Neural progenitor cell (in vitro differentiated cells): Measurements from ENCODE around the gene ALKBH1. TPM values are rescaled to one million over a fixed set of nuclear protein-coding genes. Genes with fewer than 3 reads are reported as not detected.

Source experiments
- DNase-seq: peaks from one replicate; pipeline ENCODE4 v3.0.0-alpha.2; 2016; ENCODE audit warnings: low spot score
- H2AFZ ChIP-seq: fragments of 200-600 bp; sonication (generic); replicated peaks from 2 replicates; pipeline ENCODE4 v1.6.1; 2016; ENCODE audit warnings: antibody characterized with exemption
- H3F3A ChIP-seq: fragments of 200-600 bp; sonication (generic); 2 replicates; pipeline ENCODE4 v1.6.1; 2016; ENCODE audit warnings: antibody characterized with exemption, low read depth
- H3K27ac ChIP-seq: fragments of 200-600 bp; sonication (generic); 2 replicates; pipeline ENCODE4 v1.5.1; 2016; ENCODE audit warnings: mild to moderate bottlenecking
- H3K27me3 ChIP-seq: fragments of 200-600 bp; sonication (generic); 2 replicates; pipeline ENCODE4 v1.6.1; 2016; ENCODE audit warnings: mild to moderate bottlenecking, moderate library complexity
- H3K36me3 ChIP-seq: fragments of 200-600 bp; sonication (generic); 2 replicates; pipeline ENCODE4 v1.5.1; 2016
- H3K4me1 ChIP-seq: fragments of 200-600 bp; sonication (generic); 2 replicates; pipeline ENCODE4 v1.6.1; 2016; ENCODE audit warnings: mixed run types
- H3K4me2 ChIP-seq: fragments of 200-600 bp; sonication (generic); 2 replicates; pipeline ENCODE4 v1.6.1; 2016
- H3K4me3 ChIP-seq: fragments of 200-600 bp; sonication (generic); 2 replicates; pipeline ENCODE4 v1.5.1; 2016
- H3K79me2 ChIP-seq: fragments of 200-600 bp; sonication (generic); 2 replicates; pipeline ENCODE4 v1.6.1; 2016; ENCODE audit warnings: low read depth
- H3K9ac ChIP-seq: fragments of 200-600 bp; sonication (generic); 2 replicates; pipeline ENCODE4 v1.6.1; 2016
- H3K9me3 ChIP-seq: fragments of 200-600 bp; sonication (generic); 2 replicates; pipeline ENCODE4 v1.5.1; 2016; ENCODE audit warnings: low read depth
- H4K20me1 ChIP-seq: fragments of 200-600 bp; sonication (generic); 2 replicates; pipeline ENCODE4 v1.6.1; 2016; ENCODE audit warnings: low read depth
- H3K27ac Mint-ChIP-seq: 3 replicates; pipeline ENCODE4 v1.8.0; 2021; ENCODE audit warnings: mixed read lengths
- H3K27me3 Mint-ChIP-seq: 2 replicates; pipeline ENCODE4 v1.8.0; 2022; ENCODE audit warnings: low read depth, mild to moderate bottlenecking, inconsistent platforms, moderate library complexity, mixed read lengths; ENCODE audit not compliant: insufficient read depth
- H3K36me3 Mint-ChIP-seq: 3 replicates; pipeline ENCODE4 v1.8.0; 2021; ENCODE audit warnings: mixed read lengths
- H3K4me1 Mint-ChIP-seq: 3 replicates; pipeline ENCODE4 v1.8.0; 2021; ENCODE audit warnings: mixed read lengths
- H3K4me3 Mint-ChIP-seq: 3 replicates; pipeline ENCODE4 v1.8.0; 2021; ENCODE audit warnings: mild to moderate bottlenecking, moderate library complexity, mixed read lengths
- H3K9me3 Mint-ChIP-seq: 3 replicates; pipeline ENCODE4 v1.8.0; 2020; ENCODE audit warnings: mixed read lengths
- EZH2 ChIP-seq: fragments of 200-600 bp; sonication (generic); IDR thresholded peaks from 2 replicates; pipeline ENCODE4 v1.6.1; 2017; ENCODE audit warnings: antibody characterized with exemption, mild to moderate bottlenecking, moderate library complexity
- EZH2phosphoT487 ChIP-seq: fragments of 200-600 bp; sonication (generic); IDR thresholded peaks from 2 replicates; pipeline ENCODE4 v1.6.1; 2017; ENCODE audit warnings: antibody characterized with exemption
- total RNA-seq: library from RNA; depleted of rRNA; stranded (reverse); fragments of >200 nt; gene quantifications from 2 replicates; pipeline ENCODE4 v1.2.3, GENCODE V29; 2015; ENCODE audit warnings: low replicate concordance
- TF ChIP-seq, protein P1 (sequence below): fragments of 200-600 bp; sonication (generic); IDR thresholded peaks from 2 replicates; pipeline ENCODE4 v1.5.1; 2017; ENCODE audit warnings: antibody characterized with exemption, mild to moderate bottlenecking

ALKBH1 gene
- total RNA-seq, 1 donor from 2014 or later: 19.2 TPM

DNA sequence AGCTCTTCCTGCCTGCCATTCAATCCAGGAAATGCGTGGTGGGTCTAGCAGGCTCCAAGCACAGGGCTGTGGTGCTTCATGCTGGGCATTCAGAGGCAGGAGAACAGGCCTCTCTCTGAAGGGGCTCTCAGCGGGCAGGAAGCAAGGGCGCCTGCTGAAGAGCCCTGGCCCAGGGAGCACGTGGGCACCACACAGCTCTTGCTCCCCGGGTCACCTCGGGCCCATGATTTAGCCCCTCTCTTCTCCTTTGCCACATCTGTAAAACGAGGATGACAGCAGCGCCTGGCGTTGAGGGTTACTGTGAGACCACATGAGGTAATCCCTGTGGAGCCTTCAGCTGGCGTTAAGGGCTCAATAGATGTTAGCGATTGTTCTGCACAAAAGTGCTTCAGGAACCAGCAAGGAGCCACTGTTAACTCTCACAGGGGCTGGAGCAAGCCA lies 53.8 kb downstream of the ALKBH1 start:
- H3K27me3 ChIP-seq: no peaks in the 10 kb centered on the region
- no peak overlapping the region for H2AFZ ChIP-seq
- Mint-ChIP-seq H3K4me3 (no peak overlapping the region), H3K9me3 (no peaks in the 10 kb centered on the region), H3K36me3 (no peaks in the 10 kb centered on the region), H3K27me3 (peaks cover 5% of the 10 kb centered on the region), H3K27ac (peak overlapping the region; percentile 89), H3K4me1 (peaks cover 26% of the 10 kb centered on the region)
- no peaks in the 10 kb centered on the region for H3K79me2 ChIP-seq
- no peaks in the 10 kb centered on the region for H4K20me1 ChIP-seq
- no peak overlapping the region for H3K9ac ChIP-seq
- no peak overlapping the region for H3K27ac ChIP-seq
- peak; percentile 85 for DNase-seq
- H3K4me1 ChIP-seq: peaks cover 14% of the 10 kb centered on the region
- peak overlapping the region; percentile 72 for H3K4me2 ChIP-seq
- H3K9me3 ChIP-seq: no peaks in the 10 kb centered on the region
- H3K36me3 ChIP-seq: no peaks in the 10 kb centered on the region
- TF ChIP-seq EZH2 (peak; percentile 22), EZH2phosphoT487 (no peak)
- peaks cover 19% of the 10 kb centered on the region for H3F3A ChIP-seq
- peak overlapping the region; percentile 4 for H3K4me3 ChIP-seq

DNA sequence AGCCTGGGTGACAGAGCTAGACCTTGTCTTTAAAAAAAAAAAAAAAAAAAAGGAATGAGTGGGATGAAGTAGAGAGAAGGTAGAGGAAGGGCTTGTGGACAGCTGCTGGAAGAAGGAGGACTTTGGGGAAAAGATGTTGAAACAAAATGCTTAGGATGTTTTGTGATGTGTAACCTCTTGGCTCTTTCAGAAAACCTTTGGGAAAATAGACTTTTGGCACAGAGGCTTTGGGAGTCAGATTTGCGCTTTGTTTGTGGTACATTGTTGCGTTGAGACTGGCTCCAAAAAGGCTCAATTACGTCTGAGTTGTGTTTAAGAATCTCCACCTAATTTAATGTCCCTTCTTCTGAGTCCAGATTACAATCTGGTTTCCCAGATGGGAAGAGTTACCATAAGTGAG lies 58.5 kb downstream of the ALKBH1 start:
- no peaks in the 10 kb centered on the region for H3K9me3 ChIP-seq
- no peak overlapping the region for H3K9ac ChIP-seq
- H3K4me1 ChIP-seq: peaks cover 10% of the 10 kb centered on the region
- H2AFZ ChIP-seq: no peak overlapping the region
- Mint-ChIP-seq H3K4me1 (peaks cover 9% of the 10 kb centered on the region), H3K27me3 (peaks cover 5% of the 10 kb centered on the region), H3K9me3 (no peaks in the 10 kb centered on the region), H3K27ac (no peak overlapping the region), H3K4me3 (no peak overlapping the region), H3K36me3 (no peaks in the 10 kb centered on the region)
- H3K36me3 ChIP-seq: no peaks in the 10 kb centered on the region
- no peaks in the 10 kb centered on the region for H3K27me3 ChIP-seq
- no peak overlapping the region for H3K4me3 ChIP-seq
- no peak overlapping the region for H3K4me2 ChIP-seq
- DNase-seq: no peak
- no peak for TF ChIP-seq EZH2phosphoT487
- TF ChIP-seq, protein P1, sequence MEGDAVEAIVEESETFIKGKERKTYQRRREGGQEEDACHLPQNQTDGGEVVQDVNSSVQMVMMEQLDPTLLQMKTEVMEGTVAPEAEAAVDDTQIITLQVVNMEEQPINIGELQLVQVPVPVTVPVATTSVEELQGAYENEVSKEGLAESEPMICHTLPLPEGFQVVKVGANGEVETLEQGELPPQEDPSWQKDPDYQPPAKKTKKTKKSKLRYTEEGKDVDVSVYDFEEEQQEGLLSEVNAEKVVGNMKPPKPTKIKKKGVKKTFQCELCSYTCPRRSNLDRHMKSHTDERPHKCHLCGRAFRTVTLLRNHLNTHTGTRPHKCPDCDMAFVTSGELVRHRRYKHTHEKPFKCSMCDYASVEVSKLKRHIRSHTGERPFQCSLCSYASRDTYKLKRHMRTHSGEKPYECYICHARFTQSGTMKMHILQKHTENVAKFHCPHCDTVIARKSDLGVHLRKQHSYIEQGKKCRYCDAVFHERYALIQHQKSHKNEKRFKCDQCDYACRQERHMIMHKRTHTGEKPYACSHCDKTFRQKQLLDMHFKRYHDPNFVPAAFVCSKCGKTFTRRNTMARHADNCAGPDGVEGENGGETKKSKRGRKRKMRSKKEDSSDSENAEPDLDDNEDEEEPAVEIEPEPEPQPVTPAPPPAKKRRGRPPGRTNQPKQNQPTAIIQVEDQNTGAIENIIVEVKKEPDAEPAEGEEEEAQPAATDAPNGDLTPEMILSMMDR: no peak
- TF ChIP-seq EZH2: no peak
- H3F3A ChIP-seq: peaks cover 13% of the 10 kb centered on the region
- H3K79me2 ChIP-seq: no peaks in the 10 kb centered on the region
- no peak overlapping the region for H3K27ac ChIP-seq
- no peaks in the 10 kb centered on the region for H4K20me1 ChIP-seq

DNA sequence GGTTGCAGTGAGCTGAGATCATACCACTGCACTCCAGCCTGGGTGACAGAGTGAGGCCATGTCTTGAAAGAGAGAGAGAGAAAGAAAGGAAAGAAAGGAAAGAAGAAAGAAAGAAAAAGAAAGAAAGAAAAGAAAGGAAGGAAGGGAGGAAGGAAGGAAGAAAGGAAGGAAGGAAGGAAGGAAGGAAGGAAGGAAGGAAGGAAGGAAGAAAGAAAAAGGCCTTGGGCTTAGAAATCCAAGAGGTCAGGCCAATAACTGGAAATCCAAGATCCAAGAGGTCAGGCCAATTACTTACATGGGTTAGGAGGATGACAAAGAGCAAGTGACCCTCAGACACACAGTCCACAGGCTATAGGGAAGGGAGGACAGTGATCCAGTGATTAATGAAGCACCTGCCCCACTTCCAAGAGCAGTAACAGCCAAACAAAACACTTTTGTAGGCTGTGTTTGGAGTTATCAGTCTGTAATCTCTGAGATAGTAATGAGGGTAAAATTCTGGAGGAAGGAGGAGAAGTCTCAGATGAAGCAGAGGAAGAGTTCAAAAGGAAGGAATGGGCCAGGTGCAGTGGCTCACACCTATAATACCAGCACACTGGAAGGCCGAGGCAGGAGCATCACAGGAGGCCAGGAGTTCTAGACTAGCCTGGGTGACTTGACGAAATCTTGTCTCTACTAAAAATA lies 59.2 kb downstream of the ALKBH1 start:
- Histone ChIP-seq H3K27me3 (no peaks in the 10 kb centered on the region), H3K4me1 (peaks cover 3% of the 10 kb centered on the region), H3K4me3 (no peak overlapping the region), H3K4me2 (no peak overlapping the region), H3K9ac (no peak overlapping the region), H2AFZ (no peak overlapping the region), H4K20me1 (no peaks in the 10 kb centered on the region), H3K9me3 (no peaks in the 10 kb centered on the region), H3K36me3 (no peaks in the 10 kb centered on the region), H3F3A (peaks cover 6% of the 10 kb centered on the region), H3K27ac (no peak overlapping the region), H3K79me2 (no peaks in the 10 kb centered on the region)
- TF ChIP-seq, protein P1: no peak
- no peak for TF ChIP-seq EZH2phosphoT487
- TF ChIP-seq EZH2: no peak
- Mint-ChIP-seq H3K4me1 (peaks cover 4% of the 10 kb centered on the region), H3K9me3 (no peaks in the 10 kb centered on the region), H3K27me3 (peaks cover 5% of the 10 kb centered on the region), H3K27ac (no peak overlapping the region), H3K36me3 (no peaks in the 10 kb centered on the region), H3K4me3 (no peak overlapping the region)
- no peak for DNase-seq

DNA sequence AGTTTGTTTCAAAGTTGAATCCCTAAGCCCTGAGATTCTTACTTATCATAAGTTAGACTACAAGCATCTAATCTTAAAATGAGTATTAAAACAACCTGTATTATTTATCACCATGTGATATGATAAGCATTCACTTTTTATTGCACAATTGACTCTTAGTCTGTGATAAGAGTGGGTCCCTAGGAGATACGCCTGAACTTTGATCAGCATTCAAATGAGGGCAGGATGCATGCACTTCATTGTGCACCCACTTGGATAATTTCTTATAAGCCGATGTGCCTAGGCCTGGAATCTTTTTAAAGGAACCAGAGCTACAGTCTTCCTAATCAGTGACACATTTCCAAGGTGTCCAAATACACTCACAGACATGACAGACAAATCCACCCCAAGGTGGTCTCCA lies 60.0 kb downstream of the ALKBH1 start:
- H3K27me3 ChIP-seq: no peaks in the 10 kb centered on the region
- TF ChIP-seq EZH2 (no peak), EZH2phosphoT487 (no peak)
- TF ChIP-seq, protein P1: no peak
- no peak for DNase-seq
- H3K9me3 ChIP-seq: no peaks in the 10 kb centered on the region
- H3K9ac ChIP-seq: no peak overlapping the region
- no peaks in the 10 kb centered on the region for H3K79me2 ChIP-seq
- Mint-ChIP-seq H3K27me3 (peaks cover 5% of the 10 kb centered on the region), H3K36me3 (no peaks in the 10 kb centered on the region), H3K9me3 (no peaks in the 10 kb centered on the region), H3K4me1 (no peaks in the 10 kb centered on the region), H3K4me3 (no peak overlapping the region), H3K27ac (no peak overlapping the region)
- H4K20me1 ChIP-seq: no peaks in the 10 kb centered on the region
- no peaks in the 10 kb centered on the region for H3K4me1 ChIP-seq
- H2AFZ ChIP-seq: no peak overlapping the region
- H3K27ac ChIP-seq: no peak overlapping the region
- no peak overlapping the region for H3K4me2 ChIP-seq
- H3K36me3 ChIP-seq: no peaks in the 10 kb centered on the region
- H3K4me3 ChIP-seq: no peak overlapping the region
- H3F3A ChIP-seq: no peaks in the 10 kb centered on the region
